Stimulated activated CD4-positive, alpha-beta T cell treated with anti-CD3 and anti-CD28 coated beads, Interleukin-4, amount 100 ng/mL, for 24 hours (primary cell): ENCODE data around the gene TMEM121.
"Not testable (repeated sequence)": the region's sequence is repeated elsewhere in the genome, so short reads cannot be mapped to it uniquely, and the experiment has no call there.

Source experiments
- DNase-seq: peaks from one replicate; pipeline ENCODE4 v3.0.0-alpha.2; 2020

The TMEM121 gene

GRCh38 chr14:105573841-105574240, 47.5 kb downstream of the TMEM121 start:
- DNase-seq: not testable (repeated sequence)

GRCh38 chr14:105574411-105574810, 48.0 kb downstream of the TMEM121 start:
- not testable (repeated sequence) for DNase-seq

DNA sequence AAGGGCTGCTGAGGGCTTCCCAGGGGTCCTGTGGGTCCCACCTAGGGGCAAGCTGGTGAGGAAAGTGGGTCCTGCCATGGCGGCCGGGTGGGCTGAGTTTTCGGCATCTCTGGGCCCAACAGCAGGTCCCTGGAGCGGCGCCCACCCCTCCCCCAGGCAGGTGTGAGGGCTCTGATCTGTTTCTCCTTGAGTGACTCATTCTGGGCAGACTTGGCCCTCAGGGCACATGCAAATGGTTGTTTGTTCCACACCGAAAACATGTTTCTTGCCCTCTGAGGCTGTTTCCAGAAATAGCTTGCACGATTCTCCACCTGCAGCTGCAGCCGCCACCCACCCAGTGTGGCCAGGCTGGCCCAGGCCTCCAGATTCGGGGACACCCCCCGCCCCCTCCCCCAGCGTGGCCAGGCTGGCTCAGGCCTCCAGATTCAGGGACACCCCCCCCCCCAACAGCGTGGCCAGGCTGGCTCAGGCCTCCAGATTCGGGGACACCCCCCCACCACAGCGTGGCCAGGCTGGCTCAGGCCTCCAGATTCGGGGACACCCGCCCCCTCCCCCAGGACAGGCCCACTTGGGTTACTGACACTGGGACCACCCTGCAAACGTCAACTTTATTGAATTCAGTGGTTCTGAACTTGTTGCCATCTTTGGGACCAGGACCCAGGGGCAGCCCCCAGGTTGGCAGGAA, 48.8 kb downstream of the TMEM121 start:
- not testable (repeated sequence) for DNase-seq

- no peak for DNase-seq
Observed at GRCh38 chr14:105576525-105577088, 50.2 kb downstream of the TMEM121 start.

- no peak for DNase-seq
Observed at GRCh38 chr14:105577314-105577861, 51.0 kb downstream of the TMEM121 start.

- DNase-seq: no peak
Observed at GRCh38 chr14:105578070-105578469, 51.7 kb downstream of the TMEM121 start.

- not testable (repeated sequence) for DNase-seq
Observed at GRCh38 chr14:105579221-105579620, 52.8 kb downstream of the TMEM121 start.
